A549 (cell line): ENCODE results near the gene PLIN1. TPM values are rescaled to one million over a fixed set of nuclear protein-coding genes. Genes with fewer than 3 reads are reported as not detected.

Experiments
- ATAC-seq, 2 experiments: fragments of 200-7000 bp in 1 of 2; fragments of >200 bp in 1 of 2; cut with Nextera tagmentation in 1 of 2; cut with Tn5 transposase in 1 of 2; 3 replicates each; pipeline versions ENCODE4 v1.8.0 to v1.9.1; 2018 to 2020; ENCODE audit warnings: mild to moderate bottlenecking in 1 of 2, moderate library complexity in 1 of 2
- CTCF ChIA-PET: fragments of 300-600 bp; sonication (Branson Sonifier 250); formaldehyde crosslinking; extraction: SDS; loops from one replicate; lab custom pipeline; 2021; ENCODE audit warnings: antibody characterized with exemption, inconsistent platforms; lab: Yijun Ruan, JAX
- POLR2A ChIA-PET: fragments of 350-600 bp; formaldehyde crosslinking; extraction: SDS; loops from one replicate; lab custom pipeline; 2021; ENCODE audit warnings: antibody characterized with exemption, inconsistent platforms; lab: Yijun Ruan, JAX
- DNase-seq, 2 experiments: peaks; one replicate each; pipeline versions ENCODE4 v3.0.0 to v3.0.0-alpha.2; 2011 to 2016; ENCODE audit warnings: low read depth in 1 of 2, low spot score in 1 of 2
- FAIRE-seq: peaks from 2 replicates; lab custom pipeline; 2011; peaks lifted over from hg19 to GRCh38; lab: Jason Lieb, UNC
- H3K27ac ChIP-seq, 2 experiments: fragments of >200 bp; sonication (Bioruptor Twin); formaldehyde crosslinking; 3 replicates each; pipeline ENCODE4 v1.5.1; 2016 to 2017
- H3K4me1 ChIP-seq: fragments of >200 bp; sonication (Bioruptor Twin); formaldehyde crosslinking; 3 replicates; pipeline ENCODE4 v1.6.1; 2016
- H3K4me2 ChIP-seq: fragments of >200 bp; sonication (Bioruptor Twin); formaldehyde crosslinking; 3 replicates; pipeline ENCODE4 v1.6.1; 2016
- H3K4me3 ChIP-seq: fragments of >200 bp; sonication (Bioruptor Twin); formaldehyde crosslinking; 3 replicates; pipeline ENCODE4 v1.5.1; 2016
- H3K9me3 ChIP-seq: fragments of >200 bp; sonication (Bioruptor Twin); formaldehyde crosslinking; 3 replicates; pipeline ENCODE4 v1.6.1; 2016
- BCL3 ChIP-seq: fragments of >200 bp; sonication (Bioruptor Twin); formaldehyde crosslinking; IDR thresholded peaks from 3 replicates; pipeline ENCODE4 v1.6.1; 2016
- CEBPB ChIP-seq, 2 experiments: fragments of >200 bp in 1 of 2; sonication (Bioruptor Twin) in 1 of 2; formaldehyde crosslinking in 1 of 2; IDR thresholded peaks; 2 replicates each; pipeline ENCODE4 v1.6.1; 2012 to 2016
- EHMT2 ChIP-seq: fragments of 200-600 bp; sonication (generic); IDR thresholded peaks from 2 replicates; pipeline ENCODE4 v1.6.1; 2016; ENCODE audit warnings: antibody characterized with exemption, low read depth, mild to moderate bottlenecking, moderate library complexity
- ESRRA ChIP-seq: fragments of 150-350 bp; IDR thresholded peaks from 2 replicates; pipeline ENCODE4 v1.6.1; 2014; ENCODE audit warnings: mild to moderate bottlenecking, low read length, borderline replicate concordance
- FOSB ChIP-seq: fragments of 250-450 bp; sonication (Bioruptor Pico); IDR thresholded peaks from 2 replicates; pipeline ENCODE4 v1.5.0; 2020; ENCODE audit warnings: mild to moderate bottlenecking, moderate library complexity
- GATA3 ChIP-seq: IDR thresholded peaks from 2 replicates; pipeline ENCODE4 v1.6.1; 2012; ENCODE audit warnings: borderline replicate concordance
- HDAC2 ChIP-seq: fragments of 200-600 bp; sonication (generic); IDR thresholded peaks from 2 replicates; pipeline ENCODE4 v1.6.1; 2016
- HMGXB4 ChIP-seq: fragments of 250-450 bp; sonication (Bioruptor Pico); IDR thresholded peaks from 2 replicates; pipeline ENCODE4 v1.5.0; 2021; ENCODE audit warnings: mild to moderate bottlenecking, moderate library complexity, borderline replicate concordance
- HOXB13 ChIP-seq: fragments of 250-450 bp; sonication (Bioruptor Pico); IDR thresholded peaks from 2 replicates; pipeline ENCODE4 v1.5.0; 2020; ENCODE audit warnings: low read depth, mild to moderate bottlenecking, moderate library complexity
- HOXB5 ChIP-seq: fragments of 250-450 bp; sonication (Bioruptor Pico); IDR thresholded peaks from 2 replicates; pipeline ENCODE4 v1.5.0; 2020; ENCODE audit warnings: mild to moderate bottlenecking, moderate library complexity
- JUN ChIP-seq, 2 experiments: fragments of >200 bp; sonication (Bioruptor Twin); formaldehyde crosslinking; IDR thresholded peaks; 2 replicates in 1 of 2; 3 replicates in 1 of 2; pipeline ENCODE4 v1.6.1; 2016 to 2017
- JUNB ChIP-seq: fragments of >200 bp; sonication (Bioruptor Twin); formaldehyde crosslinking; IDR thresholded peaks from 2 replicates; pipeline ENCODE4 v1.6.1; 2016
- MAFK ChIP-seq: fragments of 450-650 bp; IDR thresholded peaks from 2 replicates; pipeline ENCODE4 v1.6.1; 2014; ENCODE audit not compliant: partially characterized antibody
- MAX ChIP-seq: IDR thresholded peaks from 2 replicates; pipeline ENCODE4 v1.6.1; 2012
- MYC ChIP-seq: IDR thresholded peaks from 2 replicates; pipeline ENCODE4 v1.6.1; 2012; ENCODE audit warnings: mild to moderate bottlenecking, inconsistent platforms, low read length, improper control_type of control experiment, borderline replicate concordance
- PHF8 ChIP-seq: fragments of 200-600 bp; sonication (generic); IDR thresholded peaks from 2 replicates; pipeline ENCODE4 v1.6.1; 2016; ENCODE audit warnings: low read depth, mild to moderate bottlenecking, antibody characterized with exemption, moderate library complexity, borderline replicate concordance
- RARB ChIP-seq: fragments of 250-450 bp; sonication (Bioruptor Pico); IDR thresholded peaks from 2 replicates; pipeline ENCODE4 v1.8.0; 2021; ENCODE audit warnings: mild to moderate bottlenecking, moderate library complexity
- WGBS: methylation state at CpG from one replicate; pipeline ENCODE4 v1.1.6; 2017; ENCODE audit errors: missing lambda C conversion rate; 5-methylcytosine and 5-hydroxymethylcytosine counted together
- polyA plus RNA-seq, 4 experiments: library from polyadenylated mRNA; depleted of rRNA in 3 of 4; stranded (reverse); fragments of >200 nt; fragmentation: RNase III in 1 of 4; extraction: RNeasy Plus Mini Kit Qiagen cat#74134 plus additional on column Dnase treatment in 1 of 4; gene quantifications; 2 replicates in 3 of 4; 3 replicates in 1 of 4; pipeline ENCODE4 v1.2.3, GENCODE V29; 2011 to 2017

PLIN1 gene
- polyA plus RNA-seq, 2 of the 4 experiments (the other 2 are of a cell fraction), result 0.27 to 0.74 TPM

GRCh38 chr15:89657686-89658200 lies 21.4 kb downstream of the PLIN1 start:
- H3K27ac ChIP-seq, result no peak overlapping the region
- POLR2A ChIA-PET, result no interaction called here
- H3K4me3 ChIP-seq, result no peak overlapping the region
- CTCF ChIA-PET, result interaction anchor here (0.8 to 10.6 kb wide), 3 partner anchors 10 to 217 kb away, joined by 3 to 126 read pairs (median 6); no protein-coding TSS in a partner anchor
- peaks cover 4% of the 10 kb centered on the region; the same call in 1 of the 3 replicates for H3K4me1 ChIP-seq
- FAIRE-seq (no peak), DNase-seq (no peak)
- TF ChIP-seq MAX, result no peak
- no peak for TF ChIP-seq HDAC2
- no peak for TF ChIP-seq JUNB
- TF ChIP-seq BCL3, result no peak
- TF ChIP-seq GATA3, result no peak
- TF ChIP-seq PHF8, result no peak
- TF ChIP-seq CEBPB (IDR thresholded peaks at IDR 0.05), result no peak
- no peak for TF ChIP-seq EHMT2
- no peak for TF ChIP-seq HOXB5 (CRISPR knock-in tag)
- TF ChIP-seq ESRRA, result no peak
- TF ChIP-seq, all 56 proteins: peak for 0
- 70% methylated on average over 5 of the region's 5 CpGs for WGBS
- H3K4me2 ChIP-seq, result no peak overlapping the region
- ATAC-seq, result no peak
- H3K9me3 ChIP-seq, result no peaks in the 10 kb centered on the region

- Histone ChIP-seq H3K27ac (no peak overlapping the region), H3K4me2 (no peak overlapping the region; the same call in 2 of the 3 replicates), H3K4me1 (peaks cover 4% of the 10 kb centered on the region; the same call in 1 of the 3 replicates), H3K4me3 (no peak overlapping the region), H3K9me3 (no peaks in the 10 kb centered on the region)
- WGBS, result 66% methylated on average over 7 of the region's 7 CpGs
- FAIRE-seq (no peak), ATAC-seq (no peak), DNase-seq (no peak)
- POLR2A ChIA-PET, result interaction anchor here (0.8 kb wide), 1 partner anchor 9 kb away, joined by 4 read pairs; no protein-coding TSS in a partner anchor
- CTCF ChIA-PET, result interaction anchor here (0.7 to 10.6 kb wide), 4 partner anchors 9 to 17 kb away, joined by 3 to 126 read pairs (median 4); no protein-coding TSS in a partner anchor
- TF ChIP-seq MYC (no peak), CEBPB (IDR thresholded peaks at IDR 0.05) (no peak), JUN (IDR thresholded peaks at IDR 0.05) (no peak), MAFK (no peak), HOXB13 (no peak), HMGXB4 (CRISPR knock-in tag) (no peak), FOSB (CRISPR knock-in tag) (no peak), HDAC2 (no peak), RARB (CRISPR knock-in tag) (no peak)
- TF ChIP-seq, all 56 proteins: peak for 0
Measured at GRCh38 chr15:89656116-89656815, 22.9 kb downstream of the PLIN1 start.
